Fibroblast of lung (primary cell): ENCODE measurements around the gene TMEM117. TPM values are rescaled to one million over a fixed set of nuclear protein-coding genes. Genes with fewer than 3 reads are reported as not detected.

Source experiments
- DNase-seq, 2 donors: peaks; one replicate each; pipeline versions ENCODE4 v3.0.0 to v3.0.0-alpha.2; 2010; ENCODE audit warnings: low read depth in 2 of 2
- H2AFZ ChIP-seq: 2 replicates; pipeline ENCODE4 v1.5.1; 2012; ENCODE audit warnings: low read length, control low read depth, inconsistent platforms
- H3K27ac ChIP-seq: 2 replicates; pipeline ENCODE4 v1.5.1; 2011; ENCODE audit warnings: low read length, control low read depth; ENCODE audit not compliant: insufficient read depth
- H3K27me3 ChIP-seq: 2 replicates; pipeline ENCODE4 v1.5.1; 2011; ENCODE audit warnings: mild to moderate bottlenecking, low read length; ENCODE audit not compliant: control insufficient read depth, insufficient read depth
- H3K36me3 ChIP-seq: 2 replicates; pipeline ENCODE4 v1.5.1; 2011; ENCODE audit warnings: low read length; ENCODE audit not compliant: control insufficient read depth, insufficient read depth
- H3K4me1 ChIP-seq: 2 replicates; pipeline ENCODE4 v1.5.1; 2011; ENCODE audit warnings: low read length; ENCODE audit not compliant: control insufficient read depth, insufficient read depth; ENCODE audit errors: extremely low read depth
- H3K4me2 ChIP-seq: 2 replicates; pipeline ENCODE4 v1.5.1; 2011; ENCODE audit warnings: low read length, control low read depth; ENCODE audit not compliant: insufficient read depth; ENCODE audit errors: extremely low read depth
- H3K4me3 ChIP-seq, 4 experiments: fragments of 200-600 bp in 1 of 4; sonication (generic) in 1 of 4; replicated peaks in 1 of 4; 2 replicates each; pipeline ENCODE4 v1.5.1; 2011 to 2016; ENCODE audit warnings: low read length in 4 of 4, low read depth in 3 of 4, mild to moderate bottlenecking in 3 of 4, control low read depth in 2 of 4, inconsistent platforms in 1 of 4, mixed read lengths in 1 of 4; ENCODE audit not compliant: insufficient read depth in 1 of 4; ENCODE audit errors: control extremely low read depth in 1 of 4
- H3K79me2 ChIP-seq: 2 replicates; pipeline ENCODE4 v1.5.1; 2012; ENCODE audit warnings: mild to moderate bottlenecking, low read length, inconsistent platforms; ENCODE audit not compliant: control insufficient read depth, insufficient read depth
- H3K9ac ChIP-seq: 2 replicates; pipeline ENCODE4 v1.5.1; 2011; ENCODE audit warnings: mild to moderate bottlenecking, low read length, control low read depth; ENCODE audit not compliant: insufficient read depth
- H3K9me3 ChIP-seq: 2 replicates; pipeline ENCODE4 v1.5.1; 2012; ENCODE audit warnings: low read depth, low read length; ENCODE audit not compliant: control insufficient read depth, insufficient read depth
- H4K20me1 ChIP-seq: 2 replicates; pipeline ENCODE4 v1.5.1; 2011; ENCODE audit warnings: low read length; ENCODE audit not compliant: control insufficient read depth, insufficient read depth; ENCODE audit errors: extremely low read depth
- EZH2 ChIP-seq: IDR thresholded peaks from 2 replicates; pipeline ENCODE4 v1.5.1; 2012; ENCODE audit warnings: low read length, control low read depth, mild to moderate bottlenecking; ENCODE audit errors: missing control alignments
- polyA plus RNA-seq, 2 donors: library from polyadenylated mRNA; depleted of rRNA in 1 of 2; stranded (reverse) in 1 of 2; unstranded in 1 of 2; fragments of >200 nt; gene quantifications; 2 replicates each; pipeline ENCODE4 v1.2.1, GENCODE V29; 2011 to 2012; ENCODE audit warnings: missing spikeins in 1 of 2
- total RNA-seq: library from RNA; depleted of rRNA; stranded (reverse); fragments of >200 nt; gene quantifications from 2 replicates; pipeline ENCODE4 v1.2.1, GENCODE V29; 2014
- TF ChIP-seq, protein P1 (sequence below), 2 donors: IDR thresholded peaks in 1 of 2; conservative IDR thresholded peaks in 1 of 2; 1 replicate in 1 of 2; 2 replicates in 1 of 2; pipeline ENCODE4 v1.5.1; 2011 to 2012; ENCODE audit warnings: low read length in 2 of 2, control low read depth in 1 of 2, inconsistent platforms in 1 of 2, low read depth in 1 of 2, mild to moderate bottlenecking in 1 of 2

TMEM117 gene
- total and polyA plus RNA-seq, 2 donors (not counting 1 experiment from before 2014, with no cell fraction given): 7.6 to 7.8 TPM

GRCh38 chr12:43964033-43964432, 128.2 kb downstream of the TMEM117 start:
- H4K20me1 ChIP-seq: no peaks in the 10 kb centered on the region
- no peaks in the 10 kb centered on the region for H3K27me3 ChIP-seq

GRCh38 chr12:43964961-43965360, 129.1 kb downstream of the TMEM117 start:
- Histone ChIP-seq H3K9ac (no peak overlapping the region), H3K4me2 (peak overlapping the region; percentile 32)
- peak; percentile 63 to 64 for DNase-seq

More at GRCh38 chr12:43964033-43964432, 128.2 kb downstream of the TMEM117 start:
- no peak overlapping the region for H3K9ac ChIP-seq
- no peak overlapping the region for H3K4me3 ChIP-seq
- H3K9me3 ChIP-seq: no peaks in the 10 kb centered on the region
- H3K4me1 ChIP-seq: no peaks in the 10 kb centered on the region
- DNase-seq: no peak
- no peak overlapping the region for H2AFZ ChIP-seq
- H3K4me2 ChIP-seq: no peak overlapping the region
- no peaks in the 10 kb centered on the region for H3K79me2 ChIP-seq
- no peaks in the 10 kb centered on the region for H3K36me3 ChIP-seq
- no peak for TF ChIP-seq EZH2
- H3K27ac ChIP-seq: no peak overlapping the region

GRCh38 chr12:43965899-43966298, 130.0 kb downstream of the TMEM117 start:
- Histone ChIP-seq H3K4me1 (peaks cover 2% of the 10 kb centered on the region), H3K27ac (no peak overlapping the region)

More at GRCh38 chr12:43964961-43965360, 129.1 kb downstream of the TMEM117 start:
- Histone ChIP-seq H3K79me2 (no peaks in the 10 kb centered on the region), H3K4me3 (no peak overlapping the region), H3K36me3 (no peaks in the 10 kb centered on the region), H3K27ac (no peak overlapping the region), H2AFZ (no peak overlapping the region), H3K9me3 (no peaks in the 10 kb centered on the region), H4K20me1 (no peaks in the 10 kb centered on the region), H3K4me1 (peaks cover 2% of the 10 kb centered on the region), H3K27me3 (no peaks in the 10 kb centered on the region)
- TF ChIP-seq EZH2: no peak
- TF ChIP-seq, protein P1, sequence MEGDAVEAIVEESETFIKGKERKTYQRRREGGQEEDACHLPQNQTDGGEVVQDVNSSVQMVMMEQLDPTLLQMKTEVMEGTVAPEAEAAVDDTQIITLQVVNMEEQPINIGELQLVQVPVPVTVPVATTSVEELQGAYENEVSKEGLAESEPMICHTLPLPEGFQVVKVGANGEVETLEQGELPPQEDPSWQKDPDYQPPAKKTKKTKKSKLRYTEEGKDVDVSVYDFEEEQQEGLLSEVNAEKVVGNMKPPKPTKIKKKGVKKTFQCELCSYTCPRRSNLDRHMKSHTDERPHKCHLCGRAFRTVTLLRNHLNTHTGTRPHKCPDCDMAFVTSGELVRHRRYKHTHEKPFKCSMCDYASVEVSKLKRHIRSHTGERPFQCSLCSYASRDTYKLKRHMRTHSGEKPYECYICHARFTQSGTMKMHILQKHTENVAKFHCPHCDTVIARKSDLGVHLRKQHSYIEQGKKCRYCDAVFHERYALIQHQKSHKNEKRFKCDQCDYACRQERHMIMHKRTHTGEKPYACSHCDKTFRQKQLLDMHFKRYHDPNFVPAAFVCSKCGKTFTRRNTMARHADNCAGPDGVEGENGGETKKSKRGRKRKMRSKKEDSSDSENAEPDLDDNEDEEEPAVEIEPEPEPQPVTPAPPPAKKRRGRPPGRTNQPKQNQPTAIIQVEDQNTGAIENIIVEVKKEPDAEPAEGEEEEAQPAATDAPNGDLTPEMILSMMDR (conservative IDR thresholded peaks at IDR 0.05 in 1 of 2, IDR thresholded peaks at IDR 0.05 in 1 of 2; ENCODE audit: low read depth in 1 of 2, low read length in 2 of 2): no peak

More at GRCh38 chr12:43965899-43966298, 130.0 kb downstream of the TMEM117 start:
- no peak overlapping the region for H3K4me2 ChIP-seq
- H3K36me3 ChIP-seq: no peaks in the 10 kb centered on the region
- H2AFZ ChIP-seq: no peak overlapping the region
- TF ChIP-seq, protein P1 (conservative IDR thresholded peaks at IDR 0.05 in 1 of 2, IDR thresholded peaks at IDR 0.05 in 1 of 2; ENCODE audit: low read depth in 1 of 2, low read length in 2 of 2): no peak
- TF ChIP-seq EZH2: no peak
- H3K9ac ChIP-seq: no peak overlapping the region
- H3K4me3 ChIP-seq: no peak overlapping the region
- H3K79me2 ChIP-seq: no peaks in the 10 kb centered on the region
- no peaks in the 10 kb centered on the region for H4K20me1 ChIP-seq
- H3K27me3 ChIP-seq: no peaks in the 10 kb centered on the region
- no peak for DNase-seq
- no peaks in the 10 kb centered on the region for H3K9me3 ChIP-seq
